ENCODE results near the gene HM13. TPM values are rescaled to one million over a fixed set of nuclear protein-coding genes. Genes with fewer than 3 reads are reported as not detected.

Gene HM13
- total RNA-seq, 1 experiment from 2014 or later = 103 TPM

- TF ChIP-seq EMX1 (CRISPR knock-in tag; IDR thresholded peaks at IDR 0.05) = 0 out of 2 replicates have a peak, but pooled peaks have one; percentile 8
- TF ChIP-seq, protein P1, sequence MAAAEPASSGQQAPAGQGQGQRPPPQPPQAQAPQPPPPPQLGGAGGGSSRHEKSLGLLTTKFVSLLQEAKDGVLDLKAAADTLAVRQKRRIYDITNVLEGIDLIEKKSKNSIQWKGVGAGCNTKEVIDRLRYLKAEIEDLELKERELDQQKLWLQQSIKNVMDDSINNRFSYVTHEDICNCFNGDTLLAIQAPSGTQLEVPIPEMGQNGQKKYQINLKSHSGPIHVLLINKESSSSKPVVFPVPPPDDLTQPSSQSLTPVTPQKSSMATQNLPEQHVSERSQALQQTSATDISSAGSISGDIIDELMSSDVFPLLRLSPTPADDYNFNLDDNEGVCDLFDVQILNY (CRISPR knock-in tag; IDR thresholded peaks at IDR 0.05) = no peak
- no peak for TF ChIP-seq ZBTB43 (CRISPR knock-in tag; IDR thresholded peaks at IDR 0.05)
- no peak for TF ChIP-seq TEAD4 (CRISPR knock-in tag; IDR thresholded peaks at IDR 0.05)
- no peak for TF ChIP-seq NFE2L1 (CRISPR knock-in tag; IDR thresholded peaks at IDR 0.05)
- no peak for TF ChIP-seq MYBL2 (CRISPR knock-in tag; IDR thresholded peaks at IDR 0.05)
These were observed 81.1 kb downstream of the HM13 start (continued) for GRCh38 chr20:31595380-31595653.

GRCh38 chr20:31595654-31596411 is 81.6 kb downstream of the HM13 start:
- peak overlapping the region; percentile 20; the same call in 1 of the 2 replicates for H3K4me3 Mint-ChIP-seq
- ATAC-seq = peak; percentile 79
- H3K27me3 Mint-ChIP-seq (ENCODE audit: low read depth) = no peaks in the 10 kb centered on the region
- no peak for TF ChIP-seq NR1H2 (CRISPR knock-in tag; IDR thresholded peaks at IDR 0.05)
- 0 out of 2 replicates have a peak, but pooled peaks have one; percentile 21 for TF ChIP-seq EMX1 (CRISPR knock-in tag; IDR thresholded peaks at IDR 0.05)
- TF ChIP-seq STAT6 (CRISPR knock-in tag; conservative IDR thresholded peaks at IDR 0.05; ENCODE audit: low read depth) = no peak
- peak; percentile 96 for TF ChIP-seq GTF2I (CRISPR knock-in tag; conservative IDR thresholded peaks at IDR 0.05)
- no peak for TF ChIP-seq IRF2 (CRISPR knock-in tag; IDR thresholded peaks at IDR 0.05; ENCODE audit: borderline replicate concordance, low read depth)
- no peak for TF ChIP-seq ZNF423 (CRISPR knock-in tag; IDR thresholded peaks at IDR 0.05)
- TF ChIP-seq, protein P2, sequence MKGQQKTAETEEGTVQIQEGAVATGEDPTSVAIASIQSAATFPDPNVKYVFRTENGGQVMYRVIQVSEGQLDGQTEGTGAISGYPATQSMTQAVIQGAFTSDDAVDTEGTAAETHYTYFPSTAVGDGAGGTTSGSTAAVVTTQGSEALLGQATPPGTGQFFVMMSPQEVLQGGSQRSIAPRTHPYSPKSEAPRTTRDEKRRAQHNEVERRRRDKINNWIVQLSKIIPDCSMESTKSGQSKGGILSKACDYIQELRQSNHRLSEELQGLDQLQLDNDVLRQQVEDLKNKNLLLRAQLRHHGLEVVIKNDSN (CRISPR knock-in tag; IDR thresholded peaks at IDR 0.05) = peak; percentile 86
- TF ChIP-seq, protein P3, sequence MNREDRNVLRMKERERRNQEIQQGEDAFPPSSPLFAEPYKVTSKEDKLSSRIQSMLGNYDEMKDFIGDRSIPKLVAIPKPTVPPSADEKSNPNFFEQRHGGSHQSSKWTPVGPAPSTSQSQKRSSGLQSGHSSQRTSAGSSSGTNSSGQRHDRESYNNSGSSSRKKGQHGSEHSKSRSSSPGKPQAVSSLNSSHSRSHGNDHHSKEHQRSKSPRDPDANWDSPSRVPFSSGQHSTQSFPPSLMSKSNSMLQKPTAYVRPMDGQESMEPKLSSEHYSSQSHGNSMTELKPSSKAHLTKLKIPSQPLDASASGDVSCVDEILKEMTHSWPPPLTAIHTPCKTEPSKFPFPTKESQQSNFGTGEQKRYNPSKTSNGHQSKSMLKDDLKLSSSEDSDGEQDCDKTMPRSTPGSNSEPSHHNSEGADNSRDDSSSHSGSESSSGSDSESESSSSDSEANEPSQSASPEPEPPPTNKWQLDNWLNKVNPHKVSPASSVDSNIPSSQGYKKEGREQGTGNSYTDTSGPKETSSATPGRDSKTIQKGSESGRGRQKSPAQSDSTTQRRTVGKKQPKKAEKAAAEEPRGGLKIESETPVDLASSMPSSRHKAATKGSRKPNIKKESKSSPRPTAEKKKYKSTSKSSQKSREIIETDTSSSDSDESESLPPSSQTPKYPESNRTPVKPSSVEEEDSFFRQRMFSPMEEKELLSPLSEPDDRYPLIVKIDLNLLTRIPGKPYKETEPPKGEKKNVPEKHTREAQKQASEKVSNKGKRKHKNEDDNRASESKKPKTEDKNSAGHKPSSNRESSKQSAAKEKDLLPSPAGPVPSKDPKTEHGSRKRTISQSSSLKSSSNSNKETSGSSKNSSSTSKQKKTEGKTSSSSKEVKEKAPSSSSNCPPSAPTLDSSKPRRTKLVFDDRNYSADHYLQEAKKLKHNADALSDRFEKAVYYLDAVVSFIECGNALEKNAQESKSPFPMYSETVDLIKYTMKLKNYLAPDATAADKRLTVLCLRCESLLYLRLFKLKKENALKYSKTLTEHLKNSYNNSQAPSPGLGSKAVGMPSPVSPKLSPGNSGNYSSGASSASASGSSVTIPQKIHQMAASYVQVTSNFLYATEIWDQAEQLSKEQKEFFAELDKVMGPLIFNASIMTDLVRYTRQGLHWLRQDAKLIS (CRISPR knock-in tag; IDR thresholded peaks at IDR 0.05; ENCODE audit: borderline replicate concordance) = no peak
- no peak for TF ChIP-seq ZNF416 (CRISPR knock-in tag; IDR thresholded peaks at IDR 0.05)
- TF ChIP-seq USF2 (CRISPR knock-in tag; IDR thresholded peaks at IDR 0.05) = peak; percentile 88
- TF ChIP-seq ZNF232 (CRISPR knock-in tag; IDR thresholded peaks at IDR 0.05) = peak; percentile 54; the same call in 1 of the 2 replicates
- H3K9me3 Mint-ChIP-seq = no peaks in the 10 kb centered on the region
- H3K36me3 Mint-ChIP-seq = no peaks in the 10 kb centered on the region
- peaks cover 45% of the 10 kb centered on the region for H3K4me1 Mint-ChIP-seq
- H3K27ac Mint-ChIP-seq = peak overlapping the region; percentile 88
- DNase-seq (ENCODE audit: low spot score) = peak; percentile 75
- ChIA-PET CTCF (interaction anchor here (0.6 to 5.7 kb wide), 16 partner anchors 9 to 422 kb away, joined by 3 to 62 read pairs (median 5); partner anchors contain the start of gene ID1), POLR2A (interaction anchor here (0.5 to 2.9 kb wide), 6 partner anchors 9 to 23 kb away, joined by 3 to 20 read pairs (median 10); partner anchors contain the start of gene ID1)

All from WTC11 (cell line).